ENCODE results near the gene ARSI. TPM values are rescaled to one million over a fixed set of nuclear protein-coding genes. Genes with fewer than 3 reads are reported as not detected.

ARSI gene
- total RNA-seq, 4 donors from 2014 or later, result 7.3 to 17.0 (median 8.1) TPM

DNA sequence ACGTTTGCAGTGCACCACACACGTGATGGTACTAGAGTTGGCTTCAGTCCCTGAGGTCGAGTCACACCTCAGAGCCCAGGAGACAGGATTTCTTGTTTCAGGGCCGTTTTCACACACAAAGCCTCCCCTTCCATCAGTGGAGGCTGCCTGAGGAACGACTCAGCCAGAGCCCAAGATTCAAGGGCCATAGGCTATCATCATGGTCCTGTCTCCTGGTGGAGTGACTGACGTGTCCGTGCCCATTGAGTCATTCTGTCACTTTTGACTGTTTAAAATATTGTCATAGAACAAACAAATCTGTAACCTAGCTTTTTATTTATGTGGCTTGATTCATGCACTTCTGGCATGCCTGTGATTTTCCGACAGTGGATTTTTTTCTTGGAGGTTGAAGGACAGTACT lies 41.5 kb downstream of the ARSI start:
- Histone ChIP-seq H3K27me3 (no peaks in the 10 kb centered on the region), H3K4me1 (peaks cover 0 to 14% (median 0%) of the 10 kb centered on the region in 4 donors), H3K9me3 (no peaks in the 10 kb centered on the region), H3K27ac (no peak overlapping the region), H3K36me3 (no peaks in the 10 kb centered on the region), H3K4me3 (no peak overlapping the region)
- no peak for DNase-seq (ENCODE audit: low spot score in 2 of 2)
- TF ChIP-seq EP300 (IDR thresholded peaks at IDR 0.05), result no peak
- TF ChIP-seq POLR2A (IDR thresholded peaks at IDR 0.05), result no peak
- TF ChIP-seq, protein P1, sequence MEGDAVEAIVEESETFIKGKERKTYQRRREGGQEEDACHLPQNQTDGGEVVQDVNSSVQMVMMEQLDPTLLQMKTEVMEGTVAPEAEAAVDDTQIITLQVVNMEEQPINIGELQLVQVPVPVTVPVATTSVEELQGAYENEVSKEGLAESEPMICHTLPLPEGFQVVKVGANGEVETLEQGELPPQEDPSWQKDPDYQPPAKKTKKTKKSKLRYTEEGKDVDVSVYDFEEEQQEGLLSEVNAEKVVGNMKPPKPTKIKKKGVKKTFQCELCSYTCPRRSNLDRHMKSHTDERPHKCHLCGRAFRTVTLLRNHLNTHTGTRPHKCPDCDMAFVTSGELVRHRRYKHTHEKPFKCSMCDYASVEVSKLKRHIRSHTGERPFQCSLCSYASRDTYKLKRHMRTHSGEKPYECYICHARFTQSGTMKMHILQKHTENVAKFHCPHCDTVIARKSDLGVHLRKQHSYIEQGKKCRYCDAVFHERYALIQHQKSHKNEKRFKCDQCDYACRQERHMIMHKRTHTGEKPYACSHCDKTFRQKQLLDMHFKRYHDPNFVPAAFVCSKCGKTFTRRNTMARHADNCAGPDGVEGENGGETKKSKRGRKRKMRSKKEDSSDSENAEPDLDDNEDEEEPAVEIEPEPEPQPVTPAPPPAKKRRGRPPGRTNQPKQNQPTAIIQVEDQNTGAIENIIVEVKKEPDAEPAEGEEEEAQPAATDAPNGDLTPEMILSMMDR (IDR thresholded peaks at IDR 0.05), result no peak
- 67 to 68% methylated on average over 7 to 8 of the region's 8 CpGs for WGBS, 2 donors

DNA sequence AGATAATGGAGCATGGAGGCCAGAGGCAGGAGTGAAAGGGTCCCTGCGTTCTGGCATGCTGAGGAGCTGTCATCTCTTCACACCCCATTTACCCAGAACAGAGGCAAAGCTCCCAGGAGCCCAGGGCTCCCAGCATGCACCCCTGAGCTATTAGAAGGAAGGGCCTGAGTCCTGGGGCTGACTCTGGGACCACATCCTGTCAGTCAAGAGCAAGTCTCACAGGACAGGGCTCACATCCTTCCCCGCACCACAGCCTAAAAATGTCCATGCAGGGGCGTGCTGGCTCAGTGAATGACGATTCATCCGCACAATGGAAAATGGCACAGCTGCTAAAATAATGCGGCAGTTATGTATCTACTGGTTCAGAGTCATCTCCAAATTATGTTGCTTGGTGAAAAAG lies 44.6 kb downstream of the ARSI start:
- peaks cover 0 to 21% (median 5%) of the 10 kb centered on the region in 4 donors for H3K4me1 ChIP-seq
- TF ChIP-seq EP300 (IDR thresholded peaks at IDR 0.05) (no peak), POLR2A (IDR thresholded peaks at IDR 0.05) (no peak)
- TF ChIP-seq, protein P1 (IDR thresholded peaks at IDR 0.05), result no peak
- no peak for DNase-seq (ENCODE audit: low spot score in 2 of 2)
- H3K27ac ChIP-seq, result no peak overlapping the region
- no peak overlapping the region for H3K4me3 ChIP-seq
- WGBS, 2 donors, result 36 to 62% methylated on average over 5 to 6 of the region's 6 CpGs
- H3K9me3 ChIP-seq, result no peaks in the 10 kb centered on the region
- H3K36me3 ChIP-seq, result no peaks in the 10 kb centered on the region
- no peaks in the 10 kb centered on the region for H3K27me3 ChIP-seq

DNA sequence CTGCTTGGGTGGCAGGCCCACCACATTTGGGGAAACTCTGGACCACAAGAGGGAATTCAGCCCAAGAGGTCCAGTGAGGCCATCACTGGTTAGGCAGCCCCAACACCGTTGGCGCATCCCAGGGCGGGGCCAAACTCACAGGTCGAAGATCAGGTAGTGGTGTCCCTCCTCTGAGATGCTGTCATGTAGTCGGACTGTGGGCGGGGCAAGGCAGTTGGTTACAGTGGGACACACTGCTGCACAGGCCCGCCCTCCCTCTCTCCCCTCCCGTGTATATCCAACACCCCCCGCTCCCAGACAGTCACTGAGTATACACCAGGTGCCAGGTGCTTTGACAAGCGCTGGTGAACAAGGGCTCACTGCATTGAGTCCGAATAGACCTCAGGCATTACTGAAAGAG lies 45.3 kb downstream of the ARSI start:
- H3K27me3 ChIP-seq, result no peaks in the 10 kb centered on the region
- H3K27ac ChIP-seq, result no peak overlapping the region
- peaks cover 0 to 21% (median 5%) of the 10 kb centered on the region in 4 donors for H3K4me1 ChIP-seq
- TF ChIP-seq POLR2A (IDR thresholded peaks at IDR 0.05), result no peak
- TF ChIP-seq, protein P1 (IDR thresholded peaks at IDR 0.05), result no peak
- TF ChIP-seq EP300 (IDR thresholded peaks at IDR 0.05), result no peak
- 81 to 90% methylated on average over 10 to 11 of the region's 11 CpGs for WGBS, 2 donors
- no peak for DNase-seq (ENCODE audit: low spot score in 2 of 2)
- H3K9me3 ChIP-seq, result no peaks in the 10 kb centered on the region
- no peak overlapping the region for H3K4me3 ChIP-seq
- no peaks in the 10 kb centered on the region for H3K36me3 ChIP-seq

DNA sequence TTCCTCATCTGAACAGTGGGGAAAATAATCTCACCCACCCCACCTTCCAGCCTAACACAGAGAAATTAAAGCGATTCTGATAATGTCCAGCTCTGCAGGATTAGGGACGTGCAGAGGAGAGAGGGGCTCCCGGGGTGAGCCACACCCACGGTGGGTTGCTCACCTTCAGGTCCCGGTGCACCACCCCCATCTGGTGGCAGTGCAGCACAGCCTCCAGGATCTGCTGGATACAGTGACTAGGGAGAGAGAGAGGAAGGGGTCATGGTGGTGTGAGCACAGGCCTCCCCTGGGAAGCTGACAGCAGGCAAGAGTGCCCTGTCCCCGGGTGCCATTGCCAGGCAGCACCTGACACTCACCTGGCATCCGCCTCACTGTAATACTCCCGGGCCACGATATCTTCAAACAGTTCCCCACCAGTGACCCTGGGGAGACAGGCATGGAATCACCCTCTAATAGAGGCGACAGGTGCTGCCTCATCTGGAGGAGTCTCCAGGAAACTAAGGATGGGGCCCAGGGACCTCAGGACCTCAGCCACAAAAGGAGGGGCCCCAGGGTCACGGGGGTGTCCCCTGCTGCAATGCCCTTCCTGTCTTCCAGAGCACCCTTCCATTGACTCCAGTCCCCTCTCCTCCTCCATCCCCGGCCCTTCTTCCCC lies 46.2 kb downstream of the ARSI start:
- H3K36me3 ChIP-seq, result no peaks in the 10 kb centered on the region
- 71 to 77% methylated on average over 12 of the region's 12 CpGs for WGBS, 2 donors
- TF ChIP-seq POLR2A (IDR thresholded peaks at IDR 0.05) (no peak), EP300 (IDR thresholded peaks at IDR 0.05) (no peak)
- TF ChIP-seq, protein P1 (IDR thresholded peaks at IDR 0.05), result no peak

DNA sequence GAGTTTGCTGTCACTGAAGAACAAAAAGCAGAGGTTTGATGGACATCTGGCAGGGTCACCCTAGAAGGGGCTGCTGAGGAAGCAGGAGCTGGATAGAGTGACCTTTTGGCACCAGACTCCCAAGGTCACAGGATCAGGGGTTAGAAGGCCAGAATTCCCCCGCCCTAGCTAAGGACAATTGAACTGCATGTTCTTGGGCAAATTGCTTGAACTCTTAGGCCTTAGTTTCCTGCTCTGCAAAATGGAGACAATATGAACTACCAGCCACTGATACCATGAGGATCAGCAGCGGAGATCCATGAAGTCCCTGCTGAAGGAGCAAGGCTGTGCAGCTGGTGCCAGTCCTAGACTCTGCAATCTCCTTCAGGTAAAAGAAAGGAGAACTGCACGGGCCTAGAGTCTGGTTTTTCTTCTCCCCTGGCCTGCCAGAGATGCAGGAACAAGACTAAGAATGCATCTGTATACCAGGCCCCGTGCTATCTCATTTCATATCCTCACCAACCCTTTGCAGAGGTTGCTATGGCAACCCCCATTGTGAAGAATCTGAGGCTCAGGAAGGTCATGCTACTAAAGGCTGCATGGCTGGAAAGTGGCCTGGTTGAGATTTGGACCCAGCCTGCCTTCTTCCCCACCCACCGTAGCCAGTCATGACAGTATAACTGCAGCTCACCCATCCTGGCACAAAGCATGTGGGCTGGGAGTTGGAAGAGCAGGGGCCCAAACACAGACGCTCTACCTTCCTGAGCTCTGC lies 46.9 kb downstream of the ARSI start:
- Histone ChIP-seq H3K27me3 (no peaks in the 10 kb centered on the region), H3K4me1 (peaks cover 0 to 21% (median 5%) of the 10 kb centered on the region in 4 donors), H3K4me3 (no peak overlapping the region), H3K36me3 (no peaks in the 10 kb centered on the region), H3K9me3 (no peaks in the 10 kb centered on the region), H3K27ac (no peak overlapping the region)
- no peak for DNase-seq (ENCODE audit: low spot score in 2 of 2)
- 62 to 71% methylated on average over 6 of the region's 6 CpGs for WGBS, 2 donors
- TF ChIP-seq, protein P1 (IDR thresholded peaks at IDR 0.05), result no peak
- no peak for TF ChIP-seq POLR2A (IDR thresholded peaks at IDR 0.05)
- TF ChIP-seq EP300 (IDR thresholded peaks at IDR 0.05), result no peak

More for the DNA sequence above, 46.2 kb downstream of the ARSI start:
- Histone ChIP-seq H3K9me3 (no peaks in the 10 kb centered on the region), H3K4me1 (peaks cover 0 to 21% (median 5%) of the 10 kb centered on the region in 4 donors), H3K4me3 (no peak overlapping the region), H3K27me3 (no peaks in the 10 kb centered on the region), H3K27ac (no peak overlapping the region)
- no peak for DNase-seq (ENCODE audit: low spot score in 2 of 2)

Measured in tibial nerve (tissue), 4 donors.